Endothelial cell (in vitro differentiated cells): ENCODE measurements around the gene PPP1R9B. TPM values are rescaled to one million over a fixed set of nuclear protein-coding genes. Genes with fewer than 3 reads are reported as not detected.

ENCODE experiments used
- DNase-seq: peaks from one replicate; pipeline ENCODE4 v3.0.0; 2021; ENCODE audit warnings: low spot score
- H3K27ac Mint-ChIP-seq: one replicate; pipeline ENCODE4 v1.8.0; 2021; ENCODE audit warnings: mixed read lengths, inconsistent platforms; ENCODE audit not compliant: unreplicated experiment
- H3K27me3 Mint-ChIP-seq: one replicate; pipeline ENCODE4 v1.8.0; 2021; ENCODE audit warnings: mild to moderate bottlenecking, moderate library complexity, mixed read lengths, inconsistent platforms; ENCODE audit not compliant: unreplicated experiment
- H3K36me3 Mint-ChIP-seq: one replicate; pipeline ENCODE4 v1.8.0; 2021; ENCODE audit warnings: mild to moderate bottlenecking, low read depth, mixed read lengths, inconsistent platforms; ENCODE audit not compliant: unreplicated experiment
- H3K4me1 Mint-ChIP-seq: one replicate; pipeline ENCODE4 v1.8.0; 2021; ENCODE audit warnings: mild to moderate bottlenecking, mixed read lengths, inconsistent platforms; ENCODE audit not compliant: unreplicated experiment
- H3K4me3 Mint-ChIP-seq: one replicate; pipeline ENCODE4 v1.8.0; 2021; ENCODE audit warnings: mild to moderate bottlenecking, mixed read lengths, inconsistent platforms; ENCODE audit not compliant: unreplicated experiment
- H3K9me3 Mint-ChIP-seq: one replicate; pipeline ENCODE4 v1.8.0; 2021; ENCODE audit warnings: mixed read lengths, inconsistent platforms; ENCODE audit not compliant: unreplicated experiment
- total RNA-seq: library from RNA; stranded (reverse); fragmentation: NEBNext Ultra II Directional; extraction: Animal tissue kit (Norgen Biotek cat#: 25700); gene quantifications from one replicate; pipeline ENCODE4 v1.2.1, GENCODE V29; 2021; ENCODE audit not compliant: unreplicated experiment
- TF ChIP-seq, protein P1 (sequence below): fragments of 200-600 bp; sonication (generic); IDR thresholded peaks from one replicate; pipeline ENCODE4 v1.5.0; 2021; ENCODE audit warnings: antibody characterized with exemption; ENCODE audit not compliant: unreplicated experiment

Gene PPP1R9B
- total RNA-seq, 1 donor from 2014 or later = 101 TPM

- peak; percentile 67 for DNase-seq
- Mint-ChIP-seq H3K4me3 (peak overlapping the region; percentile 37), H3K9me3 (no peaks in the 10 kb centered on the region), H3K36me3 (peaks cover 4% of the 10 kb centered on the region), H3K4me1 (peaks cover 5% of the 10 kb centered on the region), H3K27me3 (peaks cover 11% of the 10 kb centered on the region), H3K27ac (no peak overlapping the region)
- TF ChIP-seq, protein P1, sequence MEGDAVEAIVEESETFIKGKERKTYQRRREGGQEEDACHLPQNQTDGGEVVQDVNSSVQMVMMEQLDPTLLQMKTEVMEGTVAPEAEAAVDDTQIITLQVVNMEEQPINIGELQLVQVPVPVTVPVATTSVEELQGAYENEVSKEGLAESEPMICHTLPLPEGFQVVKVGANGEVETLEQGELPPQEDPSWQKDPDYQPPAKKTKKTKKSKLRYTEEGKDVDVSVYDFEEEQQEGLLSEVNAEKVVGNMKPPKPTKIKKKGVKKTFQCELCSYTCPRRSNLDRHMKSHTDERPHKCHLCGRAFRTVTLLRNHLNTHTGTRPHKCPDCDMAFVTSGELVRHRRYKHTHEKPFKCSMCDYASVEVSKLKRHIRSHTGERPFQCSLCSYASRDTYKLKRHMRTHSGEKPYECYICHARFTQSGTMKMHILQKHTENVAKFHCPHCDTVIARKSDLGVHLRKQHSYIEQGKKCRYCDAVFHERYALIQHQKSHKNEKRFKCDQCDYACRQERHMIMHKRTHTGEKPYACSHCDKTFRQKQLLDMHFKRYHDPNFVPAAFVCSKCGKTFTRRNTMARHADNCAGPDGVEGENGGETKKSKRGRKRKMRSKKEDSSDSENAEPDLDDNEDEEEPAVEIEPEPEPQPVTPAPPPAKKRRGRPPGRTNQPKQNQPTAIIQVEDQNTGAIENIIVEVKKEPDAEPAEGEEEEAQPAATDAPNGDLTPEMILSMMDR = peak; percentile 55
Observed at GRCh38 chr17:50169121-50169764, 18.8 kb upstream of the PPP1R9B start.

GRCh38 chr17:50168319-50168718 lies 17.8 kb upstream of the PPP1R9B start:
- no peak overlapping the region for H3K27ac Mint-ChIP-seq
- no peak for DNase-seq
- H3K4me1 Mint-ChIP-seq = peaks cover 8% of the 10 kb centered on the region

GRCh38 chr17:50167371-50167770 lies 16.9 kb upstream of the PPP1R9B start:
- TF ChIP-seq, protein P1 = no peak
- H3K36me3 Mint-ChIP-seq = peaks cover 8% of the 10 kb centered on the region
- H3K27ac Mint-ChIP-seq = no peak overlapping the region
- H3K4me1 Mint-ChIP-seq = peaks cover 10% of the 10 kb centered on the region
- H3K4me3 Mint-ChIP-seq = no peak overlapping the region
- H3K27me3 Mint-ChIP-seq = peaks cover 11% of the 10 kb centered on the region
- no peaks in the 10 kb centered on the region for H3K9me3 Mint-ChIP-seq
- no peak for DNase-seq

More at GRCh38 chr17:50168319-50168718, 17.8 kb upstream of the PPP1R9B start:
- Mint-ChIP-seq H3K27me3 (peaks cover 12% of the 10 kb centered on the region), H3K36me3 (peaks cover 7% of the 10 kb centered on the region), H3K4me3 (peak overlapping the region; percentile 37), H3K9me3 (no peaks in the 10 kb centered on the region)
- TF ChIP-seq, protein P1 = no peak

DNA sequence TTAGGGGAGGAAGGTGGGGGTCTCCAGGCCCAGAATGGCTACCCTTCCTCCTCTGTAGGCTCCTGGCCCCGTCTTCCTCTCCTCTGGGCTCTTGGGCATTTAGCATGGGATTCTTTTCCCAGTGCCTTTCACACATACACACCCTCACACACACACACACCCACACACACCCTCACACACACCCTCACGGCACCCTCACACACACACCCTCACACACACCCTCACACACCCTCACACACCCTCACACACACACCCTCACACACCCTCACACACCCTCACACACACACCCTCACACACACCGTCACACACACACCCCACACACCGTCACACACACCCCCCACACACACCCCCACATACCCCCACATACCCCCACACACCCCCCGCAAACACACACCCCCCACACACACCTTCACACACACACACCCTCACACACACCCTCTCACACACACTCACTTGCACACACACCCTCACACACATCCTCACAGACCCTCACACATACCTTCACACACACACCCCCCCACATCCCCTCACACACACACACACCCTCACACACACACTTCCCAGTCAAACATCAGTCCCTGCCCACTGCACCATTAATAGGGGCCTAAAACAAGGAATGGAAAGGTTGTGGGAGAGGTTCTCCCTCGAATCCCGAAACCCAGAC lies 16.2 kb upstream of the PPP1R9B start:
- Mint-ChIP-seq H3K27ac (no peak overlapping the region), H3K27me3 (peaks cover 11% of the 10 kb centered on the region), H3K4me3 (no peak overlapping the region), H3K9me3 (no peaks in the 10 kb centered on the region), H3K36me3 (peaks cover 8% of the 10 kb centered on the region), H3K4me1 (peaks cover 16% of the 10 kb centered on the region)
- TF ChIP-seq, protein P1 = no peak
- DNase-seq = no peak
